ENCODE measurements around the gene CACNB2.

The CACNB2 gene

DNA sequence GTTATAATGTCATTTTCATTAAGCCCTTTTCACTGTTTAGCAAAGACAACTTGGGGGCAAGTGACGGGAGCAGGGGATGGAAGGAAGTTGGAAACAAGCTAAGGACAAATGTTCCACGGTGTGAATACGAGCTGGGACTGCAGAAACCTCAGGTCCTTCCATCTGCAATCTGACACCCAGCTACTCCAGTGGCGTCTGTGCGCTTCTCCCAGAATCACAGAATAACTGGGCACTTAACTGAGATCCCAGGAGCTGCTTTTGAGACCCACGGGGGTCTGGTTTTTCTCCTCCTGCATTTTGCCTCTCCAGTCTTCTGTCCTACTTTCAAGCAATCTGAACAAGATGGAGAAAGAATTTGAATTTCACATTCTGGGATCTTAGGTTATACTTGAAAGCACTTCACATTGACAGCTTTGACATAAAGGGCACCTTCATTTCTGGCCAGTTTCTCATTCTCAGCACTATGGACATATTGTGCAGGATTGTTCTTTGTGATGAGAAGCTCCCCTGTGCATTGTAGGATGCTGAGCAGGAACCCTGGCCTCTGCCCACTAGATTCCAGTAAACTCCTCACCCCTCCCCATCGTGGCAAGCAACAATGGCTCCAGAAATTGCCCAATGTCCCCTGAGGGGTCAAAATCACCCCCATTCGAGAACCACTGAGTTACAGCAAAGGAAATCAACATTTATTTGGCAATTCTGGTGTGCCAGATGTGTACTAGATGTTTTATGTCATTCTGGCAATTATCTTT is 194.1 kb downstream of the CACNB2 start:
- H3K27me3 Mint-ChIP-seq (ENCODE audit: low read depth) = peaks cover 4% of the 10 kb centered on the region
- H3K36me3 Mint-ChIP-seq (ENCODE audit: low read depth) = no peaks in the 10 kb centered on the region
- TF ChIP-seq, protein P1, sequence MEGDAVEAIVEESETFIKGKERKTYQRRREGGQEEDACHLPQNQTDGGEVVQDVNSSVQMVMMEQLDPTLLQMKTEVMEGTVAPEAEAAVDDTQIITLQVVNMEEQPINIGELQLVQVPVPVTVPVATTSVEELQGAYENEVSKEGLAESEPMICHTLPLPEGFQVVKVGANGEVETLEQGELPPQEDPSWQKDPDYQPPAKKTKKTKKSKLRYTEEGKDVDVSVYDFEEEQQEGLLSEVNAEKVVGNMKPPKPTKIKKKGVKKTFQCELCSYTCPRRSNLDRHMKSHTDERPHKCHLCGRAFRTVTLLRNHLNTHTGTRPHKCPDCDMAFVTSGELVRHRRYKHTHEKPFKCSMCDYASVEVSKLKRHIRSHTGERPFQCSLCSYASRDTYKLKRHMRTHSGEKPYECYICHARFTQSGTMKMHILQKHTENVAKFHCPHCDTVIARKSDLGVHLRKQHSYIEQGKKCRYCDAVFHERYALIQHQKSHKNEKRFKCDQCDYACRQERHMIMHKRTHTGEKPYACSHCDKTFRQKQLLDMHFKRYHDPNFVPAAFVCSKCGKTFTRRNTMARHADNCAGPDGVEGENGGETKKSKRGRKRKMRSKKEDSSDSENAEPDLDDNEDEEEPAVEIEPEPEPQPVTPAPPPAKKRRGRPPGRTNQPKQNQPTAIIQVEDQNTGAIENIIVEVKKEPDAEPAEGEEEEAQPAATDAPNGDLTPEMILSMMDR (IDR thresholded peaks at IDR 0.05; ENCODE audit: unreplicated experiment in 3 of 3) = no peak
- H3K9me3 Mint-ChIP-seq = no peaks in the 10 kb centered on the region
- no peak overlapping the region for H3K27ac Mint-ChIP-seq
- H3K4me3 Mint-ChIP-seq = no peak overlapping the region
- H3K4me1 Mint-ChIP-seq = peaks cover 5% of the 10 kb centered on the region

DNA sequence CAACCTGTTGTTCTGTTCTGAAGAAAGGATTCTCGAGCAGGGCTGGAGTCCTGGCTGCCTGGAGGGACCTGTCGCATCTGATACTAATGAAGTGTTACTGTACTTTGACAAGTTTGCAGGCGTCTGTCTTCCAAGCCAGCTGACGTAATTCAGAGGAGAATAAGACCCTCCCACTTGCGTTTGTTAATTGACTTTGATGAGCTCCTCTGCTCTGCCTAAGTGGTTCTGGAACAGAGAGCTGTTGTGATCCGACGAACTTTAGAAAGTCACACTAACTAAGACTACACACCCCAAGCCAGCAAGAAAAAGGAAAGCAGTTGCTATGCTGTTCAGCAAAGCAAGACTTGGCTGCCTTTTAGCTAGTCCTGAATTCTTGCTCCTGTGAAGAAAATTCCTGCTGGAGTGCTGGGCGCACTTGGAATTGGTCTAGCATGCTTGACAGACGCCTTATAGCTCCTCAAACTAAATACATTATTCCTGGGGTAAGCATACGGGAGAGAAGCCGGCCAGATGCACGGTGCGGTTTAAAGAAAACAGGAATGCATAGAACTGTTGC is 200.3 kb downstream of the CACNB2 start:
- H3K9me3 Mint-ChIP-seq = no peaks in the 10 kb centered on the region
- H3K27me3 Mint-ChIP-seq (ENCODE audit: low read depth) = peaks cover 4% of the 10 kb centered on the region
- H3K27ac Mint-ChIP-seq = peak overlapping the region; percentile 42 to 77 (median 49)
- H3K4me1 Mint-ChIP-seq = peaks cover 6% of the 10 kb centered on the region
- H3K4me3 Mint-ChIP-seq = peak overlapping the region; percentile 12 to 67 (median 21)
- H3K36me3 Mint-ChIP-seq (ENCODE audit: low read depth) = no peaks in the 10 kb centered on the region
- TF ChIP-seq, protein P1 (IDR thresholded peaks at IDR 0.05; ENCODE audit: unreplicated experiment in 3 of 3) = no peak

DNA sequence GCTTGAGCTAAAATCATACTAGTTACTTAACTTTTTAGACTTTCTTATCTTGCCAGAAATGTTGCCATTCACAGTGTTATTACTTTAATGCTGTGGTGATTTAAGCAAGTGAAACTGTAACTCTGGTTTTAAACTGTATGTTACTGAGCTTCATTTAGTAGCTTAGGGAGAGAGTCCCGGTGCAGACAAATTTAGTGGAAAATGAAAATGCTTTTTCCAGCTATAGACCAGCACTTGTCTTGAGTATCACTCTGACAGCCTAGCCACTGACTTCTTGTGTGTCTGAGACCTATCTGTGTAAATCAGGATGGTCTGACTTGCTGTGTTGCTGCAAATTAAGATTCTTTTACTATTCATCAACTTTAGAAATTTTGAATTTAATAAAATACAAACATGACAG is 200.8 kb downstream of the CACNB2 start:
- Mint-ChIP-seq H3K4me1 (peaks cover 6% of the 10 kb centered on the region), H3K36me3 (ENCODE audit: low read depth) (no peaks in the 10 kb centered on the region)
- TF ChIP-seq, protein P1 (IDR thresholded peaks at IDR 0.05; ENCODE audit: unreplicated experiment in 3 of 3) = no peak

DNA sequence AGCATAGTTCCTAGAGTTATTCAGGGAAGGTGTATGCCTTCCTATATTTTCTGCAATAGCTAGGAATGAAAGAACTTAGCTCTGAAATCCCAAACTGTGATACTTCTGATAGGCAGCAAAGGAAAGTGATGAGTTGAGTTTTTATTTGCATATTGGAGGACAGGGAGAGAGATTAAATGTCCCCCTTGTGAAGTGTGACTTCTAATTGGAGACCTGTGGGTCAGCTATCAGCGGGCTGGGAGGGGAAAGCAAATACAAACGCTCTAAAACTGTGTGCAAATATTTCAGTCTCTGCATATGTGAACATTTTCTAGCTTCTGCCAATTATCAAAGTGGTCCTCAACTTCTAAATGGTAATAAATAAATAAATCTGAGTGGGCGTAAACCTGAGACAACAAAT is 203.3 kb downstream of the CACNB2 start:
- Mint-ChIP-seq H3K4me3 (no peak overlapping the region), H3K4me1 (peaks cover 6% of the 10 kb centered on the region), H3K27me3 (ENCODE audit: low read depth) (peaks cover 2% of the 10 kb centered on the region), H3K27ac (peak overlapping the region in 1 of 3 experiments; percentile 54), H3K36me3 (ENCODE audit: low read depth) (no peaks in the 10 kb centered on the region), H3K9me3 (no peaks in the 10 kb centered on the region)
- TF ChIP-seq, protein P1 (IDR thresholded peaks at IDR 0.05; ENCODE audit: unreplicated experiment in 3 of 3) = no peak

More for the DNA sequence above, 200.8 kb downstream of the CACNB2 start:
- H3K4me3 Mint-ChIP-seq = peak overlapping the region in 2 of 3 experiments; percentile 21 to 67
- peaks cover 4% of the 10 kb centered on the region for H3K27me3 Mint-ChIP-seq (ENCODE audit: low read depth)
- no peaks in the 10 kb centered on the region for H3K9me3 Mint-ChIP-seq
- H3K27ac Mint-ChIP-seq = peak overlapping the region; percentile 42 to 77 (median 49)

DNA sequence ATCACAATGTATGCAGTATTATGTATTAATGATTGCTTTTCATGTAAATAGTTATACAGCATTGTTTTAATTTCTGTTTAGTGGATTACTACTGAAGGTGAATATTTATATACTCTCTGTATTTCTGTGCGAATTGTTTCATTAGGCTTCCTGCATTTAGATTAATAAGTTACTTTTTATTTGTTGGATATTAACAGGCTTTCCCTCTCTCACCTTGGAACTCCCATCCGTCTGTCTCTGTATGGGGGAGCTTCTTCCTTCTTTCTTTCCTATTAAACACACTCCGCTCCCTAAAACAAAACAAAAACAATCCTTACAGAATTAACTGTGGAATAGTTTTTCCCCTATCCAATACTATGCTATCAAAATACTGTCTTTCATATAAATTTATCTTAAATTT is 205.1 kb downstream of the CACNB2 start:
- Mint-ChIP-seq H3K27ac (peak overlapping the region; percentile 92 to 96 (median 95)), H3K36me3 (ENCODE audit: low read depth) (no peaks in the 10 kb centered on the region), H3K27me3 (ENCODE audit: low read depth) (no peaks in the 10 kb centered on the region), H3K4me1 (peaks cover 6% of the 10 kb centered on the region), H3K4me3 (no peak overlapping the region), H3K9me3 (no peaks in the 10 kb centered on the region)
- TF ChIP-seq, protein P1 (IDR thresholded peaks at IDR 0.05; ENCODE audit: unreplicated experiment in 3 of 3) = no peak
